ENCODE results near the gene GUCY2C.

GUCY2C gene

GRCh38 chr12:14619741-14620501, 76.5 kb downstream of the GUCY2C start:
- H3K9me3 ChIP-seq (ENCODE audit: low read length), result no peaks in the 10 kb centered on the region
- H3K9ac ChIP-seq (ENCODE audit: low read length), result no peak overlapping the region
- no peak overlapping the region for H3K4me3 ChIP-seq (ENCODE audit: low read depth in 1 of 2, low read length in 2 of 2)
- H3K4me1 ChIP-seq (ENCODE audit: insufficient read depth, low read length), result peaks cover 5% of the 10 kb centered on the region
- no peaks in the 10 kb centered on the region for H3K36me3 ChIP-seq (ENCODE audit: insufficient read depth, low read length)
- H3K27me3 ChIP-seq (ENCODE audit: control insufficient read depth in 1 of 2, insufficient read depth in 2 of 2, low read length in 2 of 2), result no peaks in the 10 kb centered on the region
- no peak overlapping the region for H3K27ac ChIP-seq (ENCODE audit: low read depth, low read length)

GRCh38 chr12:14618983-14619382, 77.4 kb downstream of the GUCY2C start:
- Histone ChIP-seq H3K36me3 (ENCODE audit: insufficient read depth, low read length) (no peaks in the 10 kb centered on the region), H3K4me3 (ENCODE audit: low read depth in 1 of 2, low read length in 2 of 2) (no peak overlapping the region), H3K9ac (ENCODE audit: low read length) (no peak overlapping the region), H3K9me3 (ENCODE audit: low read length) (no peaks in the 10 kb centered on the region), H3K27ac (ENCODE audit: low read depth, low read length) (no peak overlapping the region), H3K27me3 (ENCODE audit: control insufficient read depth in 1 of 2, insufficient read depth in 2 of 2, low read length in 2 of 2) (no peaks in the 10 kb centered on the region), H3K4me1 (ENCODE audit: insufficient read depth, low read length) (no peaks in the 10 kb centered on the region)

- peaks cover 4% of the 10 kb centered on the region for H3K9me3 ChIP-seq (ENCODE audit: low read length)
Measured at GRCh38 chr12:14614704-14615121, 81.7 kb downstream of the GUCY2C start.

GRCh38 chr12:14613718-14614117, 82.7 kb downstream of the GUCY2C start:
- H3K27me3 ChIP-seq (ENCODE audit: control insufficient read depth in 1 of 2, insufficient read depth in 2 of 2, low read length in 2 of 2), result no peaks in the 10 kb centered on the region
- no peaks in the 10 kb centered on the region for H3K36me3 ChIP-seq (ENCODE audit: insufficient read depth, low read length)
- peaks cover 4% of the 10 kb centered on the region for H3K9me3 ChIP-seq (ENCODE audit: low read length)
- H3K27ac ChIP-seq (ENCODE audit: low read depth, low read length), result peak overlapping the region; percentile 1
- H3K4me3 ChIP-seq (ENCODE audit: low read depth in 1 of 2, low read length in 2 of 2), result no peak overlapping the region
- peaks cover 12% of the 10 kb centered on the region for H3K4me1 ChIP-seq (ENCODE audit: insufficient read depth, low read length)
- no peak overlapping the region for H3K9ac ChIP-seq (ENCODE audit: low read length)

More at GRCh38 chr12:14614704-14615121, 81.7 kb downstream of the GUCY2C start:
- Histone ChIP-seq H3K27ac (ENCODE audit: low read depth, low read length) (no peak overlapping the region), H3K4me1 (ENCODE audit: insufficient read depth, low read length) (peaks cover 12% of the 10 kb centered on the region), H3K4me3 (ENCODE audit: low read depth in 1 of 2, low read length in 2 of 2) (no peak overlapping the region), H3K27me3 (ENCODE audit: control insufficient read depth in 1 of 2, insufficient read depth in 2 of 2, low read length in 2 of 2) (no peaks in the 10 kb centered on the region), H3K9ac (ENCODE audit: low read length) (no peak overlapping the region), H3K36me3 (ENCODE audit: insufficient read depth, low read length) (no peaks in the 10 kb centered on the region)

- no peaks in the 10 kb centered on the region for H3K36me3 ChIP-seq (ENCODE audit: insufficient read depth, low read length)
- H3K27ac ChIP-seq (ENCODE audit: low read depth, low read length), result peak overlapping the region; percentile 1
- no peaks in the 10 kb centered on the region for H3K27me3 ChIP-seq (ENCODE audit: control insufficient read depth in 1 of 2, insufficient read depth in 2 of 2, low read length in 2 of 2)
- peaks cover 12% of the 10 kb centered on the region for H3K4me1 ChIP-seq (ENCODE audit: insufficient read depth, low read length)
- H3K9me3 ChIP-seq (ENCODE audit: low read length), result peaks cover 4% of the 10 kb centered on the region
- no peak overlapping the region for H3K4me3 ChIP-seq (ENCODE audit: low read depth in 1 of 2, low read length in 2 of 2)
- no peak overlapping the region for H3K9ac ChIP-seq (ENCODE audit: low read length)
Measured at GRCh38 chr12:14612898-14613445, 83.4 kb downstream of the GUCY2C start.

GRCh38 chr12:14612250-14612649, 84.1 kb downstream of the GUCY2C start:
- no peak overlapping the region for H3K27ac ChIP-seq (ENCODE audit: low read depth, low read length)
- H3K27me3 ChIP-seq (ENCODE audit: control insufficient read depth in 1 of 2, insufficient read depth in 2 of 2, low read length in 2 of 2), result no peaks in the 10 kb centered on the region
- H3K9ac ChIP-seq (ENCODE audit: low read length), result no peak overlapping the region
- H3K9me3 ChIP-seq (ENCODE audit: low read length), result peaks cover 4% of the 10 kb centered on the region
- H3K36me3 ChIP-seq (ENCODE audit: insufficient read depth, low read length), result no peaks in the 10 kb centered on the region
- no peak overlapping the region for H3K4me3 ChIP-seq (ENCODE audit: low read depth in 1 of 2, low read length in 2 of 2)
- H3K4me1 ChIP-seq (ENCODE audit: insufficient read depth, low read length), result peaks cover 12% of the 10 kb centered on the region

- Histone ChIP-seq H3K9me3 (ENCODE audit: low read length) (peaks cover 4% of the 10 kb centered on the region), H3K9ac (ENCODE audit: low read length) (no peak overlapping the region), H3K4me3 (ENCODE audit: low read depth in 1 of 2, low read length in 2 of 2) (no peak overlapping the region), H3K36me3 (ENCODE audit: insufficient read depth, low read length) (no peaks in the 10 kb centered on the region), H3K4me1 (ENCODE audit: insufficient read depth, low read length) (peaks cover 12% of the 10 kb centered on the region), H3K27ac (ENCODE audit: low read depth, low read length) (no peak overlapping the region), H3K27me3 (ENCODE audit: control insufficient read depth in 1 of 2, insufficient read depth in 2 of 2, low read length in 2 of 2) (no peaks in the 10 kb centered on the region)
Measured at GRCh38 chr12:14611640-14612203, 84.7 kb downstream of the GUCY2C start.

GRCh38 chr12:14607568-14607967, 88.8 kb downstream of the GUCY2C start:
- Histone ChIP-seq H3K27ac (ENCODE audit: low read depth, low read length) (no peak overlapping the region), H3K9me3 (ENCODE audit: low read length) (peaks cover 10% of the 10 kb centered on the region), H3K36me3 (ENCODE audit: insufficient read depth, low read length) (no peaks in the 10 kb centered on the region), H3K4me3 (ENCODE audit: low read depth in 1 of 2, low read length in 2 of 2) (no peak overlapping the region), H3K4me1 (ENCODE audit: insufficient read depth, low read length) (no peaks in the 10 kb centered on the region), H3K9ac (ENCODE audit: low read length) (no peak overlapping the region), H3K27me3 (ENCODE audit: control insufficient read depth in 1 of 2, insufficient read depth in 2 of 2, low read length in 2 of 2) (no peaks in the 10 kb centered on the region)

GRCh38 chr12:14605401-14605989, 90.9 kb downstream of the GUCY2C start:
- H3K36me3 ChIP-seq (ENCODE audit: insufficient read depth, low read length), result no peaks in the 10 kb centered on the region
- H3K4me3 ChIP-seq (ENCODE audit: low read depth in 1 of 2, low read length in 2 of 2), result no peak overlapping the region
- no peaks in the 10 kb centered on the region for H3K4me1 ChIP-seq (ENCODE audit: insufficient read depth, low read length)
- no peak overlapping the region for H3K9ac ChIP-seq (ENCODE audit: low read length)
- peaks cover 6% of the 10 kb centered on the region for H3K9me3 ChIP-seq (ENCODE audit: low read length)
- H3K27ac ChIP-seq (ENCODE audit: low read depth, low read length), result no peak overlapping the region
- no peaks in the 10 kb centered on the region for H3K27me3 ChIP-seq (ENCODE audit: control insufficient read depth in 1 of 2, insufficient read depth in 2 of 2, low read length in 2 of 2)

GRCh38 chr12:14601692-14602478, 94.5 kb downstream of the GUCY2C start:
- H3K4me1 ChIP-seq (ENCODE audit: insufficient read depth, low read length), result no peaks in the 10 kb centered on the region
- peaks cover 9% of the 10 kb centered on the region for H3K9me3 ChIP-seq (ENCODE audit: low read length)
- no peak overlapping the region for H3K9ac ChIP-seq (ENCODE audit: low read length)
- no peaks in the 10 kb centered on the region for H3K36me3 ChIP-seq (ENCODE audit: insufficient read depth, low read length)
- no peak overlapping the region for H3K27ac ChIP-seq (ENCODE audit: low read depth, low read length)
- no peaks in the 10 kb centered on the region for H3K27me3 ChIP-seq (ENCODE audit: control insufficient read depth in 1 of 2, insufficient read depth in 2 of 2, low read length in 2 of 2)
- no peak overlapping the region for H3K4me3 ChIP-seq (ENCODE audit: low read depth in 1 of 2, low read length in 2 of 2)

GRCh38 chr12:14597480-14597879, 98.9 kb downstream of the GUCY2C start:
- Histone ChIP-seq H3K4me1 (ENCODE audit: insufficient read depth, low read length) (no peaks in the 10 kb centered on the region), H3K27me3 (ENCODE audit: control insufficient read depth in 1 of 2, insufficient read depth in 2 of 2, low read length in 2 of 2) (no peaks in the 10 kb centered on the region), H3K4me3 (ENCODE audit: low read depth in 1 of 2, low read length in 2 of 2) (no peak overlapping the region), H3K27ac (ENCODE audit: low read depth, low read length) (no peak overlapping the region), H3K9me3 (ENCODE audit: low read length) (peaks cover 3% of the 10 kb centered on the region), H3K9ac (ENCODE audit: low read length) (no peak overlapping the region), H3K36me3 (ENCODE audit: insufficient read depth, low read length) (no peaks in the 10 kb centered on the region)
